ENCODE measurements around the gene DUSP7. TPM values are rescaled to one million over a fixed set of nuclear protein-coding genes. Genes with fewer than 3 reads are reported as not detected.

DUSP7 gene
- total and polyA plus RNA-seq, 9 of the 15 experiments (the other 6 are each of a cell fraction or from before 2014, with no cell fraction given), result 0.45 to 15.8 (median 8.2) TPM

DNA sequence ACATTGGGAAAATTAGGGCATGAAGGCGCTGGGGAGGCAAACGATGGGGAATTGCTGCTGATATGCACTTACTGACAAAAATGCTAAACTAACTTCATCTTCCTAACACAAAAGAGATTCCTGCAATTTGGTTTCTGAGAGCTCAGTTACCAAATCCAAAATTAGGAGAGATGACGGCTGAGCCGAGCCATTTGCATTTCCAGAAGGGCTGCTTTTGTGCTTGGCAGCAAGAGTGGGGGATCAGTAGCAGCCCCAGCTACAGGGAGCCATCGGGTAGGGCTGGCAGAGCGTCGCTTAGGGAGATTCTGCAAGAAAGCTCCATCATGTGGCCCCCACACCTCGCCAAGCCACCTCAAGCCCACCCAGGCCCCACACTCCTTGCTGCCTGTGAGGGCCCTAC, 16.1 kb upstream of the DUSP7 start:
- no peak for FAIRE-seq
- no peak for DNase-seq (ENCODE audit: extremely low read depth in 1 of 4, low spot score in 3 of 4)
- H2AFZ ChIP-seq (ENCODE audit: low read depth, low read length), result no peak overlapping the region
- intact Hi-C loops (cut with micrococcal nuclease), result no loop called here
- H3K79me2 ChIP-seq (ENCODE audit: control insufficient read depth, insufficient read depth, low read length), result no peaks in the 10 kb centered on the region
- no TSS peak for BruUV-seq (replicated peaks)
- ATAC-seq, result no peak
- in situ Hi-C loops (cut with MboI), result no loop called here
- H3K27ac ChIP-seq (ENCODE audit: extremely low read depth, low read depth, low read length), result no peak overlapping the region
- no peak overlapping the region for H3K4me3 ChIP-seq
- H3K36me3 ChIP-seq (ENCODE audit: control insufficient read depth, insufficient read depth, low read length), result peaks cover 13% of the 10 kb centered on the region; the same call in 2 of the 3 replicates
- no peak overlapping the region for H3K9ac ChIP-seq (ENCODE audit: insufficient read depth in 1 of 2, low read depth in 2 of 2, low read length in 2 of 2)
- 72% methylated on average over 8 of the region's 8 CpGs for WGBS (ENCODE audit: insufficient coverage, low coverage, missing lambda C conversion rate)
- CTCF ChIA-PET (ENCODE audit: low intra/inter-chr PET ratio), result no interaction called here
- no peak overlapping the region for H3K4me2 ChIP-seq (ENCODE audit: insufficient read depth, low read length)
- TF ChIP-seq, protein P1, sequence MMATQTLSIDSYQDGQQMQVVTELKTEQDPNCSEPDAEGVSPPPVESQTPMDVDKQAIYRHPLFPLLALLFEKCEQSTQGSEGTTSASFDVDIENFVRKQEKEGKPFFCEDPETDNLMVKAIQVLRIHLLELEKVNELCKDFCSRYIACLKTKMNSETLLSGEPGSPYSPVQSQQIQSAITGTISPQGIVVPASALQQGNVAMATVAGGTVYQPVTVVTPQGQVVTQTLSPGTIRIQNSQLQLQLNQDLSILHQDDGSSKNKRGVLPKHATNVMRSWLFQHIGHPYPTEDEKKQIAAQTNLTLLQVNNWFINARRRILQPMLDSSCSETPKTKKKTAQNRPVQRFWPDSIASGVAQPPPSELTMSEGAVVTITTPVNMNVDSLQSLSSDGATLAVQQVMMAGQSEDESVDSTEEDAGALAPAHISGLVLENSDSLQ (IDR thresholded peaks at IDR 0.05), result no peak
- POLR2A ChIA-PET, result interaction anchor here (0.5 to 1.1 kb wide), 4 partner anchors 9 to 69 kb away, joined by 3 to 7 read pairs (median 4); no protein-coding TSS in a partner anchor
- H4K20me1 ChIP-seq (replicated peaks; ENCODE audit: control insufficient read depth, insufficient read depth, low read length), result no peaks in the 10 kb centered on the region
- peaks cover 2 to 17% of the 10 kb centered on the region in 2 experiments; a peak in 3 of 5 replicates for H3K4me1 ChIP-seq (replicated peaks in 1 of 2; ENCODE audit: control insufficient read depth in 2 of 2, insufficient read depth in 2 of 2, low read length in 2 of 2)
- no peaks in the 10 kb centered on the region for H3K9me3 ChIP-seq (replicated peaks; ENCODE audit: control insufficient read depth, insufficient read depth, low read depth, low read length)
- H3K9me1 ChIP-seq (ENCODE audit: control insufficient read depth, insufficient read depth, low read length), result no peaks in the 10 kb centered on the region
- H3K27me3 ChIP-seq (ENCODE audit: control insufficient read depth in 2 of 2, insufficient read depth in 2 of 2, low read length in 2 of 2), result no peaks in the 10 kb centered on the region

DNA sequence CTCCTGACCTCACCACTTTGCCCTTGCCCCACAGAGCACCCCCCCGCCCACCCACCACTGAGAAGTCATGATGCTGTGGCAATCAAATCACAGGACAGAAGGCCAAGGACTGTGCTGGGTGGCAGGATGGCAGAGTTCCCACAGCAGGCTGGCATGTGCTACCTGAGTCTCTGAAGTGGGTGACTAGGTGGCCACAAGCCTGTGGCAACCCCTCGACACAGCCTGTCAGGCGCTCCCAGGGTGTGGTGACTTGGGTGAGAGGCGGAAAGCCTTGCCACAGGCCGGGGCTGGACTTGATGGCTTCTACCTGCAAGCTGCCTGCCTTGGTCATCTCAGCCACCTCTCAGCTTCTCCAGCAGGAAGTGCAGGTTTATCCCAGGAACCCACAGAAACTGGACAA, 15.6 kb upstream of the DUSP7 start:
- H4K20me1 ChIP-seq (replicated peaks; ENCODE audit: control insufficient read depth, insufficient read depth, low read length), result no peaks in the 10 kb centered on the region
- no peaks in the 10 kb centered on the region for H3K27me3 ChIP-seq (ENCODE audit: control insufficient read depth in 2 of 2, insufficient read depth in 2 of 2, low read length in 2 of 2)
- ATAC-seq, result no peak
- H3K9me3 ChIP-seq (replicated peaks; ENCODE audit: control insufficient read depth, insufficient read depth, low read depth, low read length), result no peaks in the 10 kb centered on the region
- CTCF ChIA-PET (ENCODE audit: low intra/inter-chr PET ratio), result no interaction called here
- H3K4me1 ChIP-seq (replicated peaks in 1 of 2; ENCODE audit: control insufficient read depth in 2 of 2, insufficient read depth in 2 of 2, low read length in 2 of 2), result peaks cover 2 to 17% of the 10 kb centered on the region in 2 experiments; a peak in 3 of 5 replicates
- no peak overlapping the region for H3K4me3 ChIP-seq
- DNase-seq (ENCODE audit: extremely low read depth in 1 of 4, low spot score in 3 of 4), result no peak
- BruUV-seq (replicated peaks), result no TSS peak
- H3K27ac ChIP-seq (ENCODE audit: extremely low read depth, low read depth, low read length), result no peak overlapping the region
- no peaks in the 10 kb centered on the region for H3K79me2 ChIP-seq (ENCODE audit: control insufficient read depth, insufficient read depth, low read length)
- in situ Hi-C loops (cut with MboI) (no loop called here), intact Hi-C loops (cut with micrococcal nuclease) (no loop called here)
- H3K4me2 ChIP-seq (ENCODE audit: insufficient read depth, low read length), result no peak overlapping the region
- POLR2A ChIA-PET, result interaction anchor here (0.9 to 1.1 kb wide), 2 partner anchors 9 to 12 kb away, joined by 3 to 4 read pairs; no protein-coding TSS in a partner anchor
- H2AFZ ChIP-seq (ENCODE audit: low read depth, low read length), result no peak overlapping the region
- H3K9ac ChIP-seq (ENCODE audit: insufficient read depth in 1 of 2, low read depth in 2 of 2, low read length in 2 of 2), result 0 out of 4 replicates have a peak overlapping the region, but pooled peaks of 1 of the 2 experiments have one; percentile 28
- peaks cover 13% of the 10 kb centered on the region; the same call in 2 of the 3 replicates for H3K36me3 ChIP-seq (ENCODE audit: control insufficient read depth, insufficient read depth, low read length)
- FAIRE-seq, result no peak
- WGBS (ENCODE audit: insufficient coverage, low coverage, missing lambda C conversion rate), result 83% methylated on average over 1 of the region's 5 CpGs
- no peaks in the 10 kb centered on the region for H3K9me1 ChIP-seq (ENCODE audit: control insufficient read depth, insufficient read depth, low read length)
- TF ChIP-seq YY1 (IDR thresholded peaks at IDR 0.05; ENCODE audit: borderline replicate concordance in 1 of 3, control insufficient read depth in 1 of 3, extremely low read depth in 1 of 3, insufficient read depth in 3 of 3, insufficient read length in 1 of 3, insufficient replicate concordance in 2 of 3, low read depth in 1 of 3, low read length in 2 of 3) (no peak), ARID1B (IDR thresholded peaks at IDR 0.05) (no peak), PURB (CRISPR knock-in tag; IDR thresholded peaks at IDR 0.05; ENCODE audit: low read depth) (no peak), DDX20 (tag; IDR thresholded peaks at IDR 0.05; ENCODE audit: low read depth) (no peak), RBM15 (IDR thresholded peaks at IDR 0.05; ENCODE audit: insufficient read depth, low read length) (no peak), NR1H2 (CRISPR knock-in tag; IDR thresholded peaks at IDR 0.05) (no peak), NR2C1 (IDR thresholded peaks at IDR 0.05) (no peak), NR2C1 (tag; IDR thresholded peaks at IDR 0.05) (no peak)
- TF ChIP-seq, protein P2, sequence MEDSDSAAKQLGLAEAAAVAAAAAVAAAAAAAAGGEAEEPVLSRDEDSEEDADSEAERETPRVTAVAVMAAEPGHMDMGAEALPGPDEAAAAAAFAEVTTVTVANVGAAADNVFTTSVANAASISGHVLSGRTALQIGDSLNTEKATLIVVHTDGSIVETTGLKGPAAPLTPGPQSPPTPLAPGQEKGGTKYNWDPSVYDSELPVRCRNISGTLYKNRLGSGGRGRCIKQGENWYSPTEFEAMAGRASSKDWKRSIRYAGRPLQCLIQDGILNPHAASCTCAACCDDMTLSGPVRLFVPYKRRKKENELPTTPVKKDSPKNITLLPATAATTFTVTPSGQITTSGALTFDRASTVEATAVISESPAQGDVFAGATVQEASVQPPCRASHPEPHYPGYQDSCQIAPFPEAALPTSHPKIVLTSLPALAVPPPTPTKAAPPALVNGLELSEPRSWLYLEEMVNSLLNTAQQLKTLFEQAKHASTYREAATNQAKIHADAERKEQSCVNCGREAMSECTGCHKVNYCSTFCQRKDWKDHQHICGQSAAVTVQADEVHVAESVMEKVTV (CRISPR knock-in tag; IDR thresholded peaks at IDR 0.05), result no peak
- TF ChIP-seq, protein P3, sequence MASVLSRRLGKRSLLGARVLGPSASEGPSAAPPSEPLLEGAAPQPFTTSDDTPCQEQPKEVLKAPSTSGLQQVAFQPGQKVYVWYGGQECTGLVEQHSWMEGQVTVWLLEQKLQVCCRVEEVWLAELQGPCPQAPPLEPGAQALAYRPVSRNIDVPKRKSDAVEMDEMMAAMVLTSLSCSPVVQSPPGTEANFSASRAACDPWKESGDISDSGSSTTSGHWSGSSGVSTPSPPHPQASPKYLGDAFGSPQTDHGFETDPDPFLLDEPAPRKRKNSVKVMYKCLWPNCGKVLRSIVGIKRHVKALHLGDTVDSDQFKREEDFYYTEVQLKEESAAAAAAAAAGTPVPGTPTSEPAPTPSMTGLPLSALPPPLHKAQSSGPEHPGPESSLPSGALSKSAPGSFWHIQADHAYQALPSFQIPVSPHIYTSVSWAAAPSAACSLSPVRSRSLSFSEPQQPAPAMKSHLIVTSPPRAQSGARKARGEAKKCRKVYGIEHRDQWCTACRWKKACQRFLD (CRISPR knock-in tag; IDR thresholded peaks at IDR 0.05), result no peak
